A673 (cell line): Measurements from ENCODE around the gene GAL3ST2. TPM values are rescaled to one million over a fixed set of nuclear protein-coding genes. Genes with fewer than 3 reads are reported as not detected.

Experiments
- BruUV-seq: library from RNA; stranded (reverse); fragments of 400-500 nt; replicated peaks from 2 replicates; lab custom pipeline; 2021; lab: Mats Ljungman, UMichigan
- CTCF ChIA-PET: fragments of 300-600 bp; sonication (Branson Sonifier 250); formaldehyde crosslinking; loops from one replicate; lab custom pipeline; 2022; ENCODE audit warnings: antibody characterized with exemption; lab: Charles Lee
- POLR2A ChIA-PET: fragments of 300-600 bp; sonication (Branson Sonifier 250); formaldehyde crosslinking; loops from one replicate; lab custom pipeline; 2022; ENCODE audit warnings: antibody characterized with exemption; ENCODE audit not compliant: low non-redundant PET; lab: Charles Lee
- DNase-seq: peaks from one replicate; pipeline ENCODE4 v3.0.0-alpha.2; 2015; ENCODE audit warnings: low spot score
- H3K27ac ChIP-seq: fragments of 200-600 bp; sonication (generic); 2 replicates; pipeline ENCODE4 v1.5.1; 2016; ENCODE audit warnings: mixed run types, low read depth, mild to moderate bottlenecking, mixed read lengths, antibody characterized with exemption, low read length; ENCODE audit not compliant: poor library complexity, severe bottlenecking
- H3K27me3 ChIP-seq: fragments of 200-600 bp; sonication (generic); replicated peaks from 2 replicates; pipeline ENCODE4 v1.6.1; 2017; ENCODE audit warnings: mixed run types, low read depth, mild to moderate bottlenecking, mixed read lengths, antibody characterized with exemption, low read length; ENCODE audit not compliant: insufficient read depth, poor library complexity
- H3K36me3 ChIP-seq: fragments of 200-600 bp; sonication (generic); 2 replicates; pipeline ENCODE4 v1.6.1; 2016; ENCODE audit warnings: mixed run types, mild to moderate bottlenecking, mixed read lengths, antibody characterized with exemption, low read length; ENCODE audit not compliant: insufficient read depth, poor library complexity, severe bottlenecking
- H3K4me1 ChIP-seq: fragments of 200-600 bp; sonication (generic); 2 replicates; pipeline ENCODE4 v1.6.1; 2017; ENCODE audit warnings: mixed run types, mild to moderate bottlenecking, mixed read lengths, antibody characterized with exemption, low read length; ENCODE audit not compliant: insufficient read depth, poor library complexity, severe bottlenecking
- H3K4me3 ChIP-seq: fragments of 200-600 bp; sonication (generic); 2 replicates; pipeline ENCODE4 v1.5.1; 2016; ENCODE audit warnings: low read depth, mixed run types, mild to moderate bottlenecking, mixed read lengths, low read length; ENCODE audit not compliant: poor library complexity, severe bottlenecking
- H3K9me3 ChIP-seq: fragments of 200-600 bp; sonication (generic); 2 replicates; pipeline ENCODE4 v1.6.1; 2016; ENCODE audit warnings: mixed run types, low read depth, mild to moderate bottlenecking, mixed read lengths, antibody characterized with exemption, low read length; ENCODE audit not compliant: poor library complexity, severe bottlenecking
- EZH2 ChIP-seq: fragments of 200-600 bp; sonication (generic); IDR thresholded peaks from 2 replicates; pipeline ENCODE4 v1.6.1; 2017; ENCODE audit warnings: borderline replicate concordance, low read depth, mild to moderate bottlenecking, mixed read lengths, antibody characterized with exemption, low read length; ENCODE audit not compliant: poor library complexity, severe bottlenecking
- intact Hi-C: fragments of 100-400 bp; cut with micrococcal nuclease; formaldehyde crosslinking; loops from one replicate; pipeline ENCODE4 v1.10.0; 2022; ENCODE audit not compliant: unreplicated experiment
- total RNA-seq: library from RNA; stranded (reverse); gene quantifications from 2 replicates; pipeline ENCODE4 v1.2.3, GENCODE V29; 2021
- TF ChIP-seq, protein P1 (sequence below): fragments of 300-800, 200-600 bp; sonication (generic); conservative IDR thresholded peaks from 2 replicates; pipeline ENCODE4 v1.5.1; 2017; ENCODE audit warnings: low read depth, mild to moderate bottlenecking, antibody characterized with exemption, low read length, moderate library complexity, mixed read lengths

Gene GAL3ST2
- total RNA-seq, 1 experiment from 2014 or later: 5.0 TPM

DNA sequence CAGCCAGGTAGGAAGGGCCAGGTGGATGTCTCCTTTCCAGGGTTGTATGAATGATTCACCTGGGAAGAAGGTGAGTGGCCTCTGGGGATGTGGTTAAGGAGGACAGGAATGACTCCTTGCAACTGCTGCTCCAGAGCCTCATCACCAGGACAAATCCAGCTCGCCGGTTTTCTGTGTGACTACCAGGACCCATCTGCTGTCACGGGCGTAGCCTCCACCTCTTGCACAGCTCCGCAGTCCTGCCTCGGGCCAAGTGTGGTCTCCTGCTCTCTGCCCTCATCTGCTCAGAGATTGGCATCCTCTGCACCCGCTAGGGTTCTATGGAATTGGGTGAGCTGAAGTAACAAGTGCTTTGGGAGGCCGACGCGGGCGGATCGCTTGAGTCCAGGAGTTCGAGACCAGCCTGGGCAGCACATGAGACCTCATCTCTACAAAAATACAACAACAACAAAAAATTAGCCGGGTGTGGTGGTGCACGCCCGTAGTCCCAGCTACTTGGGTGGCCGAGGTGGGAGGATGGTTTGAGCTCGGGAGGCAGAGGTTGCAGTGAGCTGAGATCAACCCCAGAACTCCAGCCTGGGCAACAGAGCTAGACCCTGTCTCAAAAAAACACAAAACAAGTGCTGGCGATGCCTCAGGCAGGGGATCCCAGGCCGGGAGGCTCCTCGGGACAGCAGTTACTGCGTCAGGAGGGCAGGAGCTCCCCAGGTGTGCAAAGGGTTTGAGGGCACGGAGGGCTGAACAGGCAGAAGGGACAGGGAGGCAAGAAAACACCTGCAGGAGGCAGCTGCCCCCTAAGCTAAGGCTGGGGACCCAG lies 43.0 kb upstream of the GAL3ST2 start:
- TF ChIP-seq EZH2: no peak
- TF ChIP-seq, protein P1, sequence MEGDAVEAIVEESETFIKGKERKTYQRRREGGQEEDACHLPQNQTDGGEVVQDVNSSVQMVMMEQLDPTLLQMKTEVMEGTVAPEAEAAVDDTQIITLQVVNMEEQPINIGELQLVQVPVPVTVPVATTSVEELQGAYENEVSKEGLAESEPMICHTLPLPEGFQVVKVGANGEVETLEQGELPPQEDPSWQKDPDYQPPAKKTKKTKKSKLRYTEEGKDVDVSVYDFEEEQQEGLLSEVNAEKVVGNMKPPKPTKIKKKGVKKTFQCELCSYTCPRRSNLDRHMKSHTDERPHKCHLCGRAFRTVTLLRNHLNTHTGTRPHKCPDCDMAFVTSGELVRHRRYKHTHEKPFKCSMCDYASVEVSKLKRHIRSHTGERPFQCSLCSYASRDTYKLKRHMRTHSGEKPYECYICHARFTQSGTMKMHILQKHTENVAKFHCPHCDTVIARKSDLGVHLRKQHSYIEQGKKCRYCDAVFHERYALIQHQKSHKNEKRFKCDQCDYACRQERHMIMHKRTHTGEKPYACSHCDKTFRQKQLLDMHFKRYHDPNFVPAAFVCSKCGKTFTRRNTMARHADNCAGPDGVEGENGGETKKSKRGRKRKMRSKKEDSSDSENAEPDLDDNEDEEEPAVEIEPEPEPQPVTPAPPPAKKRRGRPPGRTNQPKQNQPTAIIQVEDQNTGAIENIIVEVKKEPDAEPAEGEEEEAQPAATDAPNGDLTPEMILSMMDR: no peak
- H3K27me3 ChIP-seq: no peaks in the 10 kb centered on the region
- peak overlapping the region; percentile 80 for H3K4me3 ChIP-seq
- no peak for DNase-seq
- CTCF ChIA-PET: interaction anchor here (0.7 kb wide), 1 partner anchor 68 kb away, joined by 3 read pairs; no protein-coding TSS in a partner anchor
- H3K36me3 ChIP-seq: peaks cover 6% of the 10 kb centered on the region
- H3K27ac ChIP-seq: peak overlapping the region; percentile 93
- H3K4me1 ChIP-seq: peaks cover 5% of the 10 kb centered on the region
- intact Hi-C loops: loop anchor here (2.0 kb wide), 1 partner anchor 147 kb away; no protein-coding TSS in a partner anchor
- TSS peak; percentile 50 for BruUV-seq
- POLR2A ChIA-PET: no interaction called here
- no peaks in the 10 kb centered on the region for H3K9me3 ChIP-seq

- no TSS peak for BruUV-seq
- peaks cover 5% of the 10 kb centered on the region for H3K4me1 ChIP-seq
- ChIA-PET CTCF (interaction anchor here (0.6 to 0.7 kb wide), 2 partner anchors 68 to 69 kb away, joined by 3 read pairs; no protein-coding TSS in a partner anchor), POLR2A (no interaction called here)
- DNase-seq: no peak
- peak overlapping the region; percentile 80 for H3K4me3 ChIP-seq
- no peaks in the 10 kb centered on the region for H3K9me3 ChIP-seq
- H3K27me3 ChIP-seq: no peaks in the 10 kb centered on the region
- peaks cover 6% of the 10 kb centered on the region for H3K36me3 ChIP-seq
- TF ChIP-seq, protein P1: no peak; the same call in 1 of the 2 replicates
- no peak for TF ChIP-seq EZH2
- peak overlapping the region; percentile 93 for H3K27ac ChIP-seq
- intact Hi-C loops: loop anchor here (2.0 kb wide), 1 partner anchor 147 kb away; no protein-coding TSS in a partner anchor
Observed at GRCh38 chr2:241734208-241734466, 42.5 kb upstream of the GAL3ST2 start.

DNA sequence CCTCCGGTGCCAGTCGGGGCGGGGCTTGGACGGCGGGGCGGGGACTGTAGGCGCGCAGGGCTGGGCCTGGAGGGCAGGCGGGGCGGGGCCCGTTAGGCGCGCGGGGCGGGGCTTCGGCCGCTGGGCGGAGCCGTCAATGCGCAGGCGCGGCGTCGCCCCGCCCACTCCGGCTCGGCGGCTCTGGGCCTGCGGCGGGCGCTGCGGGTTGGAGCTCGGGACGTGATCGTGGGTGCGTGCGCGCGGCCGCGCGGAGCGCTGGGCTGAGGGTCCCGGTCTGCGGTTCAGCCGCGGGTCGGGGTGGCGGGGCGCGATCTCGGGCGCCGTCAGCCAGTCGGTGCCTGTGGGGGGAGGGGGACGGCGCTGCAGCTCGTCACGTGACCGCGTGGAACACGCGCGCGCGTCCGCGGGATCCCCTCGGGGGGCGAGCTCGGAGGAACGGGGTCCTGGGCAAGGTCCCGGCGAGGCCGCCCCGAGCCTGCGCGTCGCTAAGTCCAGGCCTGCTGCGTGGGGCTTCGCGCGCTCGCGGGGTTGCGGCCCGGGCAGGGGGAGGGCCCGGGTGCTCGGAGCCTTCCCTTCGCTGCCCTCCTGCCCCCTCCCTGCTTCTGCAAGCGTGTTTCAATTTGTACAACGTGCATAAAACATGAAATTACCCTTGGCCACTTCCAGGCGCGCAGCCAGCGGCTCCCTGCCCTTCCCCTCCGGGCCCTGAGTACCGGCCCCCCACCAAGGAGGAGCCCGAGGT lies 42.0 kb upstream of the GAL3ST2 start, which contains the start of gene D2HGDH:
Gene D2HGDH, plus strand, starts transcription at position 164 of the 742 bp plus-strand sequence. CDS start 595 bp downstream, outside the sequence.
- peak; percentile 91 for DNase-seq
- Histone ChIP-seq H3K4me1 (peaks cover 5% of the 10 kb centered on the region), H3K36me3 (peaks cover 6% of the 10 kb centered on the region), H3K27me3 (no peaks in the 10 kb centered on the region), H3K9me3 (no peaks in the 10 kb centered on the region), H3K4me3 (peak within 1 kb of the TSS; percentile 80), H3K27ac (peak within 1 kb of the TSS; percentile 93)
- BruUV-seq: no TSS peak
- intact Hi-C loops: loop anchor here (2.0 kb wide), 1 partner anchor 146 kb away; no protein-coding TSS in a partner anchor
- no peak for TF ChIP-seq EZH2
- TF ChIP-seq, protein P1: no peak
- ChIA-PET CTCF (interaction anchor here (0.6 to 0.7 kb wide), 2 partner anchors 69 kb away, joined by 3 read pairs; no protein-coding TSS in a partner anchor), POLR2A (no interaction called here)
